ENCODE results near the gene DLG2. TPM values are rescaled to one million over a fixed set of nuclear protein-coding genes. Genes with fewer than 3 reads are reported as not detected.

DLG2 gene
- total RNA-seq, 4 donors from 2014 or later = 11.0 to 34.2 (median 19.8) TPM

GRCh38 chr11:85301895-85302678, 325.1 kb downstream of the DLG2 start:
- Histone ChIP-seq H3K4me1 (peaks cover 0 to 5% (median 0%) of the 10 kb centered on the region in 3 donors), H3K4me3 (no peak overlapping the region), H3K27me3 (no peaks in the 10 kb centered on the region), H3K27ac (no peak overlapping the region), H3K9me3 (no peaks in the 10 kb centered on the region), H3K36me3 (no peaks in the 10 kb centered on the region)
- WGBS, 2 donors (ENCODE audit: low coverage in 1 of 2) = 50 to 75% methylated on average over 1 of the region's 1 CpG
- TF ChIP-seq POLR2AphosphoS5 (IDR thresholded peaks at IDR 0.05) = no peak
- TF ChIP-seq CTCF (IDR thresholded peaks at IDR 0.05) = no peak
- ATAC-seq = no peak

DNA sequence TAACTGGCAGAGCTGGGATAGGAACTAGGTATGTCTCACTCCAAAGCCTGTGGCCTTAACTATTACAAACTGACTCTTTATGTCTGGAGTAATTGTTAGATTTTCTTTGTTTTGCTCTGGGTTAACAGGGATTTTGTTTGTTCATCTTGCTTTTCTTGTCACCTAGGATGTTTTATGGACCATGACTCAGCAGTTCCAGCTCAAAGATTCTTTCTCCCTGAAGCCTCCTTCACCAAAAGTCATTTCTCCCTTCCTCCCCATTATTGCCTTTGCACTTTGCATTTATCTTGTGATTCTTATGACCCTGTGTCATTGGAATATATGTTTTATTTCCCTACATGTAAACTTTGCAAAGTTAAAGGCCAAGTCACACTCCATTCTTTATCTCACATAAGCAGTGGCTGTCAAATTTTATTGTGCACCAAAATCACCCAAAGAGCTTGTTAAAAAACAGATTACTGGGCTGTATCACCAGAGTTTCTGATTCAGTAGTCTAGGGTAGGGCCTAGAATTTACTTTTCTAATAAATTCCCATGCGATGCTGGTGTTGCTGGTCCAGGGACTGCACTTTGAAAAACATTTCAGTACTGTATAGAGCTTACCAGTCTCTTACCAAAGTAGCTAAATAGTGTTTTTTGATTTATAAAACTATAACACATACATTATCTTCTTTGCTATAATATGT, 327.7 kb downstream of the DLG2 start:
- Histone ChIP-seq H3K4me3 (no peak overlapping the region), H3K36me3 (no peaks in the 10 kb centered on the region), H3K27me3 (no peaks in the 10 kb centered on the region), H3K4me1 (no peaks in the 10 kb centered on the region), H3K27ac (no peak overlapping the region), H3K9me3 (no peaks in the 10 kb centered on the region)
- no peak for ATAC-seq
- TF ChIP-seq CTCF (IDR thresholded peaks at IDR 0.05) = no peak
- no peak for TF ChIP-seq POLR2AphosphoS5 (IDR thresholded peaks at IDR 0.05)
- no peak for TF ChIP-seq POLR2A (IDR thresholded peaks at IDR 0.05)
- no peak for TF ChIP-seq EP300 (IDR thresholded peaks at IDR 0.05)
- 83% methylated on average over 1 of the region's 1 CpG for WGBS, 2 donors (ENCODE audit: low coverage in 1 of 2)

DNA sequence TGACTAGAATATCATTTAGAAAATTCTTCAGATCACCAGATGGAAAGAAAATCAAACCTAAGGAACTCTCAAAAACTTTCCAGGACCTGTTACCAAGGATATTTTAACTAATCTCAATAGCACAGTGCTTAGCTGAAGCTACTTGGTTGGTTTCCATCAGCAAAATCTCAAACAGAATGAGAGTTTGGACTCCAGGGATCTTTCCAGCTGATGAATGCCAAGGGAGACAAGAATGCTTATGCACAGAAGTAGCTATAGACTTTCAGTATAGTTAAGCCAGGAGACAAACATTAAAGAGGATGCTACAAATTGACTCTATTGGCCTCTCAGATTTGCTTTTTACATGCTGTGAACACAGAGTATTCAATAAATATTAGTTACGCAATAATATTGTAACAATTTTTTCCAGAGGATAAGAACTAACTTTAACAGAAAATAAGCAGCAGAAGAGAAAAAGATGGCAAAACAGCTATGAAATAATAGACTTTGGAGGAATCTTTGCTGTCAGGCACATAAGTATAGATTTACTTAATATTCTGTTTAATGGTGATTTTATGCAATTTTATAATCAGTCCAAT, 331.4 kb downstream of the DLG2 start:
- no peaks in the 10 kb centered on the region for H3K36me3 ChIP-seq
- no peaks in the 10 kb centered on the region for H3K9me3 ChIP-seq
- TF ChIP-seq POLR2A (IDR thresholded peaks at IDR 0.05) (no peak), CTCF (IDR thresholded peaks at IDR 0.05) (no peak)
- H3K4me3 ChIP-seq = no peak overlapping the region
- H3K27ac ChIP-seq = no peak overlapping the region
- no peak for ATAC-seq
- 86 to 92% methylated on average over 1 of the region's 1 CpG for WGBS, 2 donors (ENCODE audit: low coverage in 1 of 2)
- no peaks in the 10 kb centered on the region for H3K4me1 ChIP-seq
- no peaks in the 10 kb centered on the region for H3K27me3 ChIP-seq

- H3K27me3 ChIP-seq = no peaks in the 10 kb centered on the region
- H3K36me3 ChIP-seq = peaks cover 0 to 4% of the 10 kb centered on the region in 2 donors
- no peak overlapping the region for H3K27ac ChIP-seq
- H3K4me3 ChIP-seq = no peak overlapping the region
- WGBS, 2 donors (ENCODE audit: low coverage in 1 of 2) = 92 to 93% methylated on average over 4 of the region's 4 CpGs
- H3K9me3 ChIP-seq = no peaks in the 10 kb centered on the region
- TF ChIP-seq CTCF (IDR thresholded peaks at IDR 0.05) (no peak), POLR2AphosphoS5 (IDR thresholded peaks at IDR 0.05) (no peak), EP300 (IDR thresholded peaks at IDR 0.05) (no peak), POLR2A (IDR thresholded peaks at IDR 0.05) (no peak)
- H3K4me1 ChIP-seq = no peaks in the 10 kb centered on the region
- no peak for ATAC-seq
Observed at GRCh38 chr11:85281550-85281949, 345.6 kb downstream of the DLG2 start.
